GM21737 (cell line): ENCODE results near the gene KIF3B.
"Not testable (repeated sequence)": the region's sequence is repeated elsewhere in the genome, so short reads cannot be mapped to it uniquely, and the experiment has no call there.

Source experiments
- ATAC-seq: cut with Tn5 transposase; IDR thresholded peaks from one replicate; pipeline ENCODE4 v1.9.1; 2021; ENCODE audit warnings: mild to moderate bottlenecking, moderate library complexity; ENCODE audit not compliant: unreplicated experiment

KIF3B gene

GRCh38 chr20:32355417-32355841, 78.0 kb downstream of the KIF3B start:
- peak; percentile 20 for ATAC-seq

- ATAC-seq = not testable (repeated sequence)
Measured at GRCh38 chr20:32355907-32356621, 78.6 kb downstream of the KIF3B start.

GRCh38 chr20:32356622-32357374, 79.3 kb downstream of the KIF3B start:
- ATAC-seq = no peak

- no peak for ATAC-seq
Measured at GRCh38 chr20:32357375-32357868, 80.0 kb downstream of the KIF3B start.

GRCh38 chr20:32357869-32358631, 80.6 kb downstream of the KIF3B start, which contains the start of gene ASXL1:
TSS of gene ASXL1 (plus strand) at chr20:32358331. CDS start at chr20:32358776, 445 bp downstream.
- ATAC-seq = peak; percentile 73

- no peak for ATAC-seq
Measured at GRCh38 chr20:32358632-32358882, 81.1 kb downstream of the KIF3B start.

- no peak for ATAC-seq
Measured at GRCh38 chr20:32358883-32359632, 81.6 kb downstream of the KIF3B start.

GRCh38 chr20:32359633-32360332, 82.3 kb downstream of the KIF3B start:
- ATAC-seq = no peak

- ATAC-seq = no peak
Measured at GRCh38 chr20:32360333-32360634, 82.8 kb downstream of the KIF3B start.

- no peak for ATAC-seq
Measured at GRCh38 chr20:32362901-32363364, 85.5 kb downstream of the KIF3B start.

GRCh38 chr20:32363492-32363891, 86.0 kb downstream of the KIF3B start:
- no peak for ATAC-seq

GRCh38 chr20:32364554-32365208, 87.2 kb downstream of the KIF3B start:
- no peak for ATAC-seq

GRCh38 chr20:32365564-32365963, 88.1 kb downstream of the KIF3B start:
- ATAC-seq = no peak

GRCh38 chr20:32366380-32366779, 88.9 kb downstream of the KIF3B start:
- ATAC-seq = no peak

GRCh38 chr20:32368323-32368722, 90.9 kb downstream of the KIF3B start:
- ATAC-seq = no peak

- ATAC-seq = no peak
Measured at GRCh38 chr20:32368925-32369324, 91.5 kb downstream of the KIF3B start.

- ATAC-seq = no peak
Measured at GRCh38 chr20:32370897-32371296, 93.4 kb downstream of the KIF3B start.

- no peak for ATAC-seq
Measured at GRCh38 chr20:32378461-32378860, 101.0 kb downstream of the KIF3B start.

- ATAC-seq = not testable (repeated sequence)
Measured at GRCh38 chr20:32380037-32380436, 102.6 kb downstream of the KIF3B start.

GRCh38 chr20:32380745-32381144, 103.3 kb downstream of the KIF3B start:
- ATAC-seq = no peak
